A549 (cell line): ENCODE measurements around the gene PKP2.

Source experiments
- CTCF ChIP-seq: fragments of >200 bp; sonication (Bioruptor Twin); formaldehyde crosslinking; IDR thresholded peaks from 3 replicates; pipeline ENCODE4 v1.5.1; 2016
- ELK1 ChIP-seq: fragments of 150-350 bp; IDR thresholded peaks from 2 replicates; pipeline ENCODE4 v1.6.1; 2014; ENCODE audit warnings: low read depth, mild to moderate bottlenecking, low read length
- EP300 ChIP-seq, 2 experiments: fragments of >200 bp; sonication (Bioruptor Twin); formaldehyde crosslinking; IDR thresholded peaks; 2 replicates in 1 of 2; 3 replicates in 1 of 2; pipeline ENCODE4 v1.6.1; 2016 to 2017
- FOSB ChIP-seq: fragments of 250-450 bp; sonication (Bioruptor Pico); IDR thresholded peaks from 2 replicates; pipeline ENCODE4 v1.5.0; 2020; ENCODE audit warnings: mild to moderate bottlenecking, moderate library complexity
- JUNB ChIP-seq: fragments of >200 bp; sonication (Bioruptor Twin); formaldehyde crosslinking; IDR thresholded peaks from 2 replicates; pipeline ENCODE4 v1.6.1; 2016
- KDM1A ChIP-seq: fragments of 200-600 bp; sonication (generic); IDR thresholded peaks from 2 replicates; pipeline ENCODE4 v1.6.1; 2016; ENCODE audit warnings: low read depth, mild to moderate bottlenecking
- POLR2A ChIP-seq: IDR thresholded peaks from 2 replicates; pipeline ENCODE4 v1.6.1; 2012; ENCODE audit warnings: mild to moderate bottlenecking, low read length
- RCOR1 ChIP-seq: fragments of 150-350 bp; IDR thresholded peaks from 2 replicates; pipeline ENCODE4 v1.6.1; 2014; ENCODE audit warnings: antibody characterized with exemption, low read length, low read depth
- RFX5 ChIP-seq: fragments of 450-650 bp; IDR thresholded peaks from 2 replicates; pipeline ENCODE4 v1.7.1; 2014; ENCODE audit warnings: antibody characterized with exemption, mild to moderate bottlenecking, moderate library complexity

GRCh38 chr12:32906399-32907165, 10.0 kb upstream of the PKP2 start:
- TF ChIP-seq CTCF (no peak), RFX5 (no peak), FOSB (CRISPR knock-in tag) (no peak), EP300 (IDR thresholded peaks at IDR 0.05) (no peak), POLR2A (no peak), KDM1A (no peak), RCOR1 (no peak), JUNB (no peak), ELK1 (no peak)
